ENCODE measurements around the gene EXOC2.

EXOC2 gene

GRCh38 chr6:496649-497048 lies 196.3 kb downstream of the EXOC2 start:
- Histone ChIP-seq H3K36me3 (ENCODE audit: insufficient read depth, low read length) (peaks cover 3% of the 10 kb centered on the region; the same call in 1 of the 2 replicates), H3K4me1 (ENCODE audit: insufficient read depth, low read length) (no peaks in the 10 kb centered on the region)

GRCh38 chr6:494394-494793 lies 198.5 kb downstream of the EXOC2 start:
- H3K36me3 ChIP-seq (ENCODE audit: insufficient read depth, low read length), result peaks cover 8% of the 10 kb centered on the region; the same call in 1 of the 2 replicates
- no peaks in the 10 kb centered on the region for H3K4me1 ChIP-seq (ENCODE audit: insufficient read depth, low read length)
- H3K9me3 ChIP-seq (ENCODE audit: control insufficient read depth, insufficient read depth, low read length), result peaks cover 3% of the 10 kb centered on the region; the same call in 1 of the 2 replicates
- H3K9ac ChIP-seq (ENCODE audit: low read depth, low read length), result no peak overlapping the region

More at GRCh38 chr6:496649-497048, 196.3 kb downstream of the EXOC2 start:
- Histone ChIP-seq H3K9me3 (ENCODE audit: control insufficient read depth, insufficient read depth, low read length) (peaks cover 3% of the 10 kb centered on the region; the same call in 1 of the 2 replicates), H3K9ac (ENCODE audit: low read depth, low read length) (no peak overlapping the region)

GRCh38 chr6:493840-494239 lies 199.1 kb downstream of the EXOC2 start:
- H3K4me1 ChIP-seq (ENCODE audit: insufficient read depth, low read length), result no peaks in the 10 kb centered on the region
- H3K36me3 ChIP-seq (ENCODE audit: insufficient read depth, low read length), result peaks cover 8% of the 10 kb centered on the region; the same call in 1 of the 2 replicates
- peaks cover 3% of the 10 kb centered on the region; the same call in 1 of the 2 replicates for H3K9me3 ChIP-seq (ENCODE audit: control insufficient read depth, insufficient read depth, low read length)
- no peak overlapping the region for H3K9ac ChIP-seq (ENCODE audit: low read depth, low read length)

- Histone ChIP-seq H3K9ac (ENCODE audit: low read depth, low read length) (no peak overlapping the region), H3K9me3 (ENCODE audit: control insufficient read depth, insufficient read depth, low read length) (peaks cover 3% of the 10 kb centered on the region; the same call in 1 of the 2 replicates), H3K36me3 (ENCODE audit: insufficient read depth, low read length) (peaks cover 8% of the 10 kb centered on the region; the same call in 1 of the 2 replicates), H3K4me1 (ENCODE audit: insufficient read depth, low read length) (no peaks in the 10 kb centered on the region)
Observed at GRCh38 chr6:492816-493414, 200.0 kb downstream of the EXOC2 start.

- H3K9ac ChIP-seq (ENCODE audit: low read depth, low read length), result no peak overlapping the region
- H3K4me1 ChIP-seq (ENCODE audit: insufficient read depth, low read length), result no peaks in the 10 kb centered on the region
- H3K9me3 ChIP-seq (ENCODE audit: control insufficient read depth, insufficient read depth, low read length), result peaks cover 3% of the 10 kb centered on the region; the same call in 1 of the 2 replicates
- peaks cover 8% of the 10 kb centered on the region; the same call in 1 of the 2 replicates for H3K36me3 ChIP-seq (ENCODE audit: insufficient read depth, low read length)
Observed at GRCh38 chr6:492178-492577, 200.8 kb downstream of the EXOC2 start.

GRCh38 chr6:491233-491632 lies 201.7 kb downstream of the EXOC2 start:
- peaks cover 3% of the 10 kb centered on the region; the same call in 1 of the 2 replicates for H3K9me3 ChIP-seq (ENCODE audit: control insufficient read depth, insufficient read depth, low read length)
- H3K4me1 ChIP-seq (ENCODE audit: insufficient read depth, low read length), result no peaks in the 10 kb centered on the region
- no peak overlapping the region for H3K9ac ChIP-seq (ENCODE audit: low read depth, low read length)
- peaks cover 8% of the 10 kb centered on the region; the same call in 1 of the 2 replicates for H3K36me3 ChIP-seq (ENCODE audit: insufficient read depth, low read length)

GRCh38 chr6:490251-491037 lies 202.5 kb downstream of the EXOC2 start:
- Histone ChIP-seq H3K36me3 (ENCODE audit: insufficient read depth, low read length) (peaks cover 8% of the 10 kb centered on the region; the same call in 1 of the 2 replicates), H3K9me3 (ENCODE audit: control insufficient read depth, insufficient read depth, low read length) (peaks cover 3% of the 10 kb centered on the region; the same call in 1 of the 2 replicates), H3K4me1 (ENCODE audit: insufficient read depth, low read length) (no peaks in the 10 kb centered on the region), H3K9ac (ENCODE audit: low read depth, low read length) (no peak overlapping the region)

- no peaks in the 10 kb centered on the region for H3K4me1 ChIP-seq (ENCODE audit: insufficient read depth, low read length)
- H3K9me3 ChIP-seq (ENCODE audit: control insufficient read depth, insufficient read depth, low read length), result peaks cover 3% of the 10 kb centered on the region; the same call in 1 of the 2 replicates
- no peak overlapping the region for H3K9ac ChIP-seq (ENCODE audit: low read depth, low read length)
- peaks cover 9% of the 10 kb centered on the region; the same call in 1 of the 2 replicates for H3K36me3 ChIP-seq (ENCODE audit: insufficient read depth, low read length)
Observed at GRCh38 chr6:489762-490161, 203.2 kb downstream of the EXOC2 start.

- Histone ChIP-seq H3K9me3 (ENCODE audit: control insufficient read depth, insufficient read depth, low read length) (peaks cover 9% of the 10 kb centered on the region; the same call in 1 of the 2 replicates), H3K4me1 (ENCODE audit: insufficient read depth, low read length) (no peaks in the 10 kb centered on the region), H3K36me3 (ENCODE audit: insufficient read depth, low read length) (peaks cover 8% of the 10 kb centered on the region; the same call in 1 of the 2 replicates), H3K9ac (ENCODE audit: low read depth, low read length) (no peak overlapping the region)
Observed at GRCh38 chr6:489001-489400, 203.9 kb downstream of the EXOC2 start.

GRCh38 chr6:487956-488355 lies 205.0 kb downstream of the EXOC2 start:
- Histone ChIP-seq H3K36me3 (ENCODE audit: insufficient read depth, low read length) (peaks cover 8% of the 10 kb centered on the region; the same call in 1 of the 2 replicates), H3K4me1 (ENCODE audit: insufficient read depth, low read length) (no peaks in the 10 kb centered on the region), H3K9me3 (ENCODE audit: control insufficient read depth, insufficient read depth, low read length) (peaks cover 17% of the 10 kb centered on the region), H3K9ac (ENCODE audit: low read depth, low read length) (no peak overlapping the region)

- no peak overlapping the region for H3K9ac ChIP-seq (ENCODE audit: low read depth, low read length)
- no peaks in the 10 kb centered on the region for H3K4me1 ChIP-seq (ENCODE audit: insufficient read depth, low read length)
- peaks cover 13% of the 10 kb centered on the region for H3K9me3 ChIP-seq (ENCODE audit: control insufficient read depth, insufficient read depth, low read length)
- peaks cover 8% of the 10 kb centered on the region; the same call in 1 of the 2 replicates for H3K36me3 ChIP-seq (ENCODE audit: insufficient read depth, low read length)
Observed at GRCh38 chr6:485655-486170, 207.2 kb downstream of the EXOC2 start.

- no peak overlapping the region for H3K9ac ChIP-seq (ENCODE audit: low read depth, low read length)
- 0 out of 2 replicates have a peak, but pooled peaks cover 3% of the 10 kb centered on the region for H3K36me3 ChIP-seq (ENCODE audit: insufficient read depth, low read length)
- H3K9me3 ChIP-seq (ENCODE audit: control insufficient read depth, insufficient read depth, low read length), result peaks cover 13% of the 10 kb centered on the region
- H3K4me1 ChIP-seq (ENCODE audit: insufficient read depth, low read length), result no peaks in the 10 kb centered on the region
Observed at GRCh38 chr6:484746-485145, 208.2 kb downstream of the EXOC2 start.

GRCh38 chr6:484086-484745 lies 208.7 kb downstream of the EXOC2 start:
- H3K9me3 ChIP-seq (ENCODE audit: control insufficient read depth, insufficient read depth, low read length), result peaks cover 13% of the 10 kb centered on the region
- H3K36me3 ChIP-seq (ENCODE audit: insufficient read depth, low read length), result 0 out of 2 replicates have a peak, but pooled peaks cover 3% of the 10 kb centered on the region
- H3K4me1 ChIP-seq (ENCODE audit: insufficient read depth, low read length), result no peaks in the 10 kb centered on the region
- H3K9ac ChIP-seq (ENCODE audit: low read depth, low read length), result no peak overlapping the region

GRCh38 chr6:475314-475713 lies 217.6 kb downstream of the EXOC2 start:
- H3K9ac ChIP-seq (ENCODE audit: low read depth, low read length), result no peak overlapping the region
- H3K4me1 ChIP-seq (ENCODE audit: insufficient read depth, low read length), result no peaks in the 10 kb centered on the region
- no peaks in the 10 kb centered on the region for H3K36me3 ChIP-seq (ENCODE audit: insufficient read depth, low read length)

More at GRCh38 chr6:475314-475713, 217.6 kb downstream of the EXOC2 start:
- no peaks in the 10 kb centered on the region for H3K9me3 ChIP-seq (ENCODE audit: control insufficient read depth, insufficient read depth, low read length)

Data from ES-I3 (cell line).